Embryonic facial prominence (tissue), 1 donor: ENCODE results near the gene CYP19A1.
"Not testable (repeated sequence)": the region's sequence is repeated elsewhere in the genome, so short reads cannot be mapped to it uniquely, and the experiment has no call there.

Source experiments
- DNase-seq: peaks from one replicate; pipeline ENCODE4 v3.0.0-alpha.2; 2016; ENCODE audit errors: extremely low spot score

Gene CYP19A1

GRCh38 chr15:51298620-51299019 is 39.8 kb downstream of the CYP19A1 start:
- DNase-seq, result no peak

- no peak for DNase-seq
Measured at GRCh38 chr15:51290720-51291119, 47.7 kb downstream of the CYP19A1 start.

- no peak for DNase-seq
Measured at GRCh38 chr15:51289290-51289689, 49.1 kb downstream of the CYP19A1 start.

- DNase-seq, result no peak
Measured at GRCh38 chr15:51288143-51289065, 50.0 kb downstream of the CYP19A1 start.

GRCh38 chr15:51286816-51287215 is 51.6 kb downstream of the CYP19A1 start:
- no peak for DNase-seq

- no peak for DNase-seq
Measured at GRCh38 chr15:51285399-51285798, 53.0 kb downstream of the CYP19A1 start.

GRCh38 chr15:51284871-51285270 is 53.5 kb downstream of the CYP19A1 start:
- no peak for DNase-seq

GRCh38 chr15:51283026-51283425 is 55.4 kb downstream of the CYP19A1 start:
- no peak for DNase-seq

GRCh38 chr15:51282241-51282640 is 56.2 kb downstream of the CYP19A1 start:
- not testable (repeated sequence) for DNase-seq

- no peak for DNase-seq
Measured at GRCh38 chr15:51281368-51281967, 56.9 kb downstream of the CYP19A1 start.

- DNase-seq, result no peak
Measured at GRCh38 chr15:51280838-51281237, 57.6 kb downstream of the CYP19A1 start.

- no peak for DNase-seq
Measured at GRCh38 chr15:51279391-51279790, 59.0 kb downstream of the CYP19A1 start.

- DNase-seq, result no peak
Measured at GRCh38 chr15:51277101-51277500, 61.3 kb downstream of the CYP19A1 start.

GRCh38 chr15:51274956-51275355 is 63.4 kb downstream of the CYP19A1 start:
- no peak for DNase-seq

GRCh38 chr15:51270706-51271105 is 67.7 kb downstream of the CYP19A1 start:
- no peak for DNase-seq

- DNase-seq, result no peak
Measured at GRCh38 chr15:51269496-51269895, 68.9 kb downstream of the CYP19A1 start.

- no peak for DNase-seq
Measured at GRCh38 chr15:51267703-51268083, 70.7 kb downstream of the CYP19A1 start.

GRCh38 chr15:51267051-51267702 is 71.2 kb downstream of the CYP19A1 start:
- DNase-seq, result no peak

- no peak for DNase-seq
Measured at GRCh38 chr15:51266656-51267050, 71.7 kb downstream of the CYP19A1 start.

GRCh38 chr15:51265037-51265555 is 73.3 kb downstream of the CYP19A1 start:
- DNase-seq, result no peak

GRCh38 chr15:51263726-51264125 is 74.7 kb downstream of the CYP19A1 start:
- no peak for DNase-seq

- DNase-seq, result no peak
Measured at GRCh38 chr15:51263116-51263515, 75.3 kb downstream of the CYP19A1 start.
